ENCODE measurements around the gene YWHAB. TPM values are rescaled to one million over a fixed set of nuclear protein-coding genes. Genes with fewer than 3 reads are reported as not detected.

The YWHAB gene
- total RNA-seq, 1 donor from 2014 or later = 43.2 TPM

Other genes starting within 250 kb of the YWHAB start
- 8.7 and 12.6 TPM in 2 replicates for gene ADA, start 234.0 kb upstream of the YWHAB start, total RNA-seq
- 0.38 TPM in 1 of 2 replicates, not detected in the other for gene CCN5, start 170.3 kb upstream of the YWHAB start, total RNA-seq
- gene KCNK15, start 139.8 kb upstream of the YWHAB start, total RNA-seq = under 0.01 and 0.26 TPM in 2 replicates
- gene RIMS4, start 75.2 kb upstream of the YWHAB start, total RNA-seq = not detected in 2 replicates
- gene PABPC1L, start 24.4 kb downstream of the YWHAB start, total RNA-seq = 17.1 and 24.2 TPM in 2 replicates
- 17.6 and 25.2 TPM in 2 replicates for gene TOMM34, start 74.7 kb downstream of the YWHAB start, total RNA-seq
- 34.8 and 46.1 TPM in 2 replicates for gene STK4, start 80.8 kb downstream of the YWHAB start, total RNA-seq
- 0.53 and 0.90 TPM in 2 replicates for gene KCNS1, start 215.4 kb downstream of the YWHAB start, total RNA-seq
- 0.79 and 4.1 TPM in 2 replicates for gene WFDC5, start 229.5 kb downstream of the YWHAB start, total RNA-seq
- gene WFDC12, start 238.8 kb downstream of the YWHAB start, total RNA-seq = not detected in 2 replicates